ENCODE results near the gene OXT. TPM values are rescaled to one million over a fixed set of nuclear protein-coding genes. Genes with fewer than 3 reads are reported as not detected.

OXT gene
- total and polyA plus RNA-seq, 2 of the 4 experiments (the other 2 are of a cell fraction), result not detected

GRCh38 chr20:3068986-3069900 is 2.2 kb upstream of the OXT start (continued):
- TF ChIP-seq FOS (IDR thresholded peaks at IDR 0.05; ENCODE audit: low read depth, low read length) (no peak), RAD21 (IDR thresholded peaks at IDR 0.05; ENCODE audit: low read length) (no peak)

GRCh38 chr20:3070725-3071124 is 695 bp upstream of the OXT start:
- BruUV-seq (replicated peaks), result no TSS peak
- H3K27me3 ChIP-seq (ENCODE audit: control insufficient read depth, insufficient read depth, low read length), result peaks cover 30% of the 10 kb centered on the region
- no peak overlapping the region for H2AFZ ChIP-seq (replicated peaks; ENCODE audit: low read length, poor library complexity)
- no peak overlapping the region for H2BK15ac ChIP-seq (ENCODE audit: low read depth, low read length)
- TF ChIP-seq CEBPB (IDR thresholded peaks at IDR 0.05; ENCODE audit: low read depth, low read length) (no peak), FOS (IDR thresholded peaks at IDR 0.05; ENCODE audit: low read depth, low read length) (no peak), USF2 (IDR thresholded peaks at IDR 0.05; ENCODE audit: low read depth, low read length) (no peak), RCOR1 (IDR thresholded peaks at IDR 0.05; ENCODE audit: insufficient replicate concordance, low read length) (no peak), POLR2A (IDR thresholded peaks at IDR 0.05; ENCODE audit: low read depth, low read length) (no peak), CHD1 (IDR thresholded peaks at IDR 0.05; ENCODE audit: low read depth, low read length) (no peak), RFX5 (IDR thresholded peaks at IDR 0.05; ENCODE audit: low read depth, low read length) (no peak), MAZ (IDR thresholded peaks at IDR 0.05; ENCODE audit: borderline replicate concordance, low read depth, low read length) (no peak), RAD21 (IDR thresholded peaks at IDR 0.05; ENCODE audit: low read length) (no peak), NFE2L2 (IDR thresholded peaks at IDR 0.05; ENCODE audit: low read depth, low read length) (no peak)
- TF ChIP-seq, protein P1, sequence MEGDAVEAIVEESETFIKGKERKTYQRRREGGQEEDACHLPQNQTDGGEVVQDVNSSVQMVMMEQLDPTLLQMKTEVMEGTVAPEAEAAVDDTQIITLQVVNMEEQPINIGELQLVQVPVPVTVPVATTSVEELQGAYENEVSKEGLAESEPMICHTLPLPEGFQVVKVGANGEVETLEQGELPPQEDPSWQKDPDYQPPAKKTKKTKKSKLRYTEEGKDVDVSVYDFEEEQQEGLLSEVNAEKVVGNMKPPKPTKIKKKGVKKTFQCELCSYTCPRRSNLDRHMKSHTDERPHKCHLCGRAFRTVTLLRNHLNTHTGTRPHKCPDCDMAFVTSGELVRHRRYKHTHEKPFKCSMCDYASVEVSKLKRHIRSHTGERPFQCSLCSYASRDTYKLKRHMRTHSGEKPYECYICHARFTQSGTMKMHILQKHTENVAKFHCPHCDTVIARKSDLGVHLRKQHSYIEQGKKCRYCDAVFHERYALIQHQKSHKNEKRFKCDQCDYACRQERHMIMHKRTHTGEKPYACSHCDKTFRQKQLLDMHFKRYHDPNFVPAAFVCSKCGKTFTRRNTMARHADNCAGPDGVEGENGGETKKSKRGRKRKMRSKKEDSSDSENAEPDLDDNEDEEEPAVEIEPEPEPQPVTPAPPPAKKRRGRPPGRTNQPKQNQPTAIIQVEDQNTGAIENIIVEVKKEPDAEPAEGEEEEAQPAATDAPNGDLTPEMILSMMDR (conservative IDR thresholded peaks at IDR 0.05; ENCODE audit: low read depth, low read length), result no peak
- TF ChIP-seq, protein P2, sequence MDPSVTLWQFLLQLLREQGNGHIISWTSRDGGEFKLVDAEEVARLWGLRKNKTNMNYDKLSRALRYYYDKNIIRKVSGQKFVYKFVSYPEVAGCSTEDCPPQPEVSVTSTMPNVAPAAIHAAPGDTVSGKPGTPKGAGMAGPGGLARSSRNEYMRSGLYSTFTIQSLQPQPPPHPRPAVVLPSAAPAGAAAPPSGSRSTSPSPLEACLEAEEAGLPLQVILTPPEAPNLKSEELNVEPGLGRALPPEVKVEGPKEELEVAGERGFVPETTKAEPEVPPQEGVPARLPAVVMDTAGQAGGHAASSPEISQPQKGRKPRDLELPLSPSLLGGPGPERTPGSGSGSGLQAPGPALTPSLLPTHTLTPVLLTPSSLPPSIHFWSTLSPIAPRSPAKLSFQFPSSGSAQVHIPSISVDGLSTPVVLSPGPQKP (IDR thresholded peaks at IDR 0.05; ENCODE audit: borderline replicate concordance, low read depth, low read length), result no peak
- in situ Hi-C loops (cut with MboI; ENCODE audit: low sequenced_read_pairs) (no loop called here), intact Hi-C loops (cut with micrococcal nuclease) (no loop called here), dilution Hi-C loops (cut with HindIII; ENCODE audit: low sequenced_read_pairs, unreplicated experiment) (no loop called here)
- no peaks in the 10 kb centered on the region for H3K36me3 ChIP-seq (ENCODE audit: control insufficient read depth, insufficient read depth, low read length)
- no peak for DNase-seq
- H3K79me1 ChIP-seq (ENCODE audit: low read depth in 1 of 2, low read length in 2 of 2), result no peaks in the 10 kb centered on the region
- H2BK5ac ChIP-seq (ENCODE audit: low read depth, low read length, poor library complexity, severe bottlenecking), result no peak overlapping the region
- no peak overlapping the region for H4K91ac ChIP-seq (ENCODE audit: insufficient read depth, low read depth, low read length)
- no peak overlapping the region for H3K4ac ChIP-seq (ENCODE audit: low read depth, low read length)
- no peaks in the 10 kb centered on the region for H3K9me3 ChIP-seq (ENCODE audit: control insufficient read depth, insufficient read depth, low read length)
- H2BK20ac ChIP-seq (ENCODE audit: low read depth, low read length), result no peak overlapping the region
- no peak overlapping the region for H2AK9ac ChIP-seq (replicated peaks; ENCODE audit: low read depth, low read length, poor library complexity)
- no peaks in the 10 kb centered on the region for H4K20me1 ChIP-seq (ENCODE audit: insufficient read depth, low read length)
- H3K9ac ChIP-seq (ENCODE audit: low read depth, low read length), result no peak overlapping the region
- ATAC-seq (ENCODE audit: low read depth), result no peak
- no peak overlapping the region for H4K8ac ChIP-seq (ENCODE audit: low read depth in 2 of 2, low read length in 2 of 2)
- H3K56ac ChIP-seq (ENCODE audit: extremely low read depth, insufficient read depth, low read length), result no peak overlapping the region
- no CpG with 5 or more reads among the region's 4 CpGs for WGBS, 2 experiments (ENCODE audit: extremely low coverage in 2 of 2, insufficient read length in 1 of 2)
- H3K4me1 ChIP-seq (ENCODE audit: control insufficient read depth, insufficient read depth, low read length), result peaks cover 4% of the 10 kb centered on the region
- no peak overlapping the region for H3K23ac ChIP-seq (ENCODE audit: low read depth, low read length)
- ChIA-PET CTCF (interaction anchor here (0.6 kb wide), 1 partner anchor 17 kb away, joined by 3 read pairs; no protein-coding TSS in a partner anchor), POLR2A (ENCODE audit: unreplicated experiment) (no interaction called here)
- no peak overlapping the region for H2AK5ac ChIP-seq (ENCODE audit: low read depth, low read length)
- H3K14ac ChIP-seq (replicated peaks; ENCODE audit: low read depth, low read length), result no peak overlapping the region
- no peak overlapping the region for H3K4me2 ChIP-seq (ENCODE audit: low read depth, low read length)
- H4K5ac ChIP-seq (ENCODE audit: low read depth, low read length), result no peak overlapping the region
- peaks cover 4% of the 10 kb centered on the region; the same call in 1 of the 2 replicates for H3K9me1 ChIP-seq (ENCODE audit: insufficient read depth, low read length)
- H2BK120ac ChIP-seq (ENCODE audit: low read depth, low read length), result no peak overlapping the region
- H3K4me3 ChIP-seq (ENCODE audit: insufficient read depth, low read depth, low read length), result no peak overlapping the region
- no peak overlapping the region for H3K27ac ChIP-seq (ENCODE audit: insufficient read depth, low read length)
- no peak overlapping the region for H3K18ac ChIP-seq (ENCODE audit: low read depth, low read length)

Data from IMR-90 (cell line).